DMS 273 (cell line): ENCODE data around the gene KRTAP10-2.
"Not testable (repeated sequence)": the region's sequence is repeated elsewhere in the genome, so short reads cannot be mapped to it uniquely, and the experiment has no call there.

Experiments
- DNase-seq: peaks from one replicate; lab custom pipeline; 2025; ENCODE audit not compliant: unreplicated experiment; lab: John Stamatoyannopoulos, UW

KRTAP10-2 gene

DNA sequence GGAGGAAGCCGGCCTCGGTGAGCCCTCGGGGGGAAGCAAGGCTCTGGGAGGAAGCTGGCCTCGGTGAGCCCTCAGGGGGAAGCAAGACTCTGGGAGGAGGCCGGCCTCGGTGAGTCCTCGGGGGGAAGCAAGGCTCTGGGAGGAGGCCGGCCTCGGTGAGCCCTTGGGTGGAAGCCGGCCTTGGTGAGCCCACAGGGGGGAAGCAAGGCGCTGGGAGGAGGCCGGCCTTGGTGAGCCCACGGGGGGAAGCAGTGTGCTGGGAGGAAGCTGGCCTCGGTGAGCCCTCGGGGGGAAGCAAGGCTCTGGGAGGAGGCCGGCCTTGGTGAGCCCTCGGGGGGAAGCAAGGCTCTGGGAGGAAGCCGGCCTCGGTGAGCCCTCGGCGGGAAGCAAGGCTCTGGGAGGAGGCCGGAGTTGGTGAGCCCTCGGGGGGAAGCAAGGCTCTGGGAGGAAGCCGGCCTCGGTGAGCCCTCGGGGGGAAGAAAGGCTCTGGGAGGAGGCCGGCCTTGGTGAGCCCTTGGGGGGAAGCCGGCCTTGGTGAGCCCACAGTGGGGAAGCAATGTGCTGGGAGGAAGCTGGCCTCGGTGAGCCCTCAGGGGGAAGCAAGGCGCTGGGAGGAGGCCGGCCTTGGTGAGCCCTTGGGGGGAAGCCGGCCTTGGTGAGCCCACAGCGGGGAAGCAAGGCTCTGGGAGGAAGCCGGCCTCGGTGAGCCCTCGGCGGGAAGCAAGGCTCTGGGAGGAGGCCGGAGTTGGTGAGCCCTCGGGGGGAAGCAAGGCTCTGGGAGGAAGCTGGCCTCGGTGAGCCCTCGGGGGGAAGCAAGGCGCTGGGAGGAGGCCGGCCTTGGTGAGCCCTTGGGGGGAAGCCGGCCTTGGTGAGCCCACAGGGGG is 48.1 kb downstream of the KRTAP10-2 start:
- not testable (repeated sequence) for DNase-seq

DNA sequence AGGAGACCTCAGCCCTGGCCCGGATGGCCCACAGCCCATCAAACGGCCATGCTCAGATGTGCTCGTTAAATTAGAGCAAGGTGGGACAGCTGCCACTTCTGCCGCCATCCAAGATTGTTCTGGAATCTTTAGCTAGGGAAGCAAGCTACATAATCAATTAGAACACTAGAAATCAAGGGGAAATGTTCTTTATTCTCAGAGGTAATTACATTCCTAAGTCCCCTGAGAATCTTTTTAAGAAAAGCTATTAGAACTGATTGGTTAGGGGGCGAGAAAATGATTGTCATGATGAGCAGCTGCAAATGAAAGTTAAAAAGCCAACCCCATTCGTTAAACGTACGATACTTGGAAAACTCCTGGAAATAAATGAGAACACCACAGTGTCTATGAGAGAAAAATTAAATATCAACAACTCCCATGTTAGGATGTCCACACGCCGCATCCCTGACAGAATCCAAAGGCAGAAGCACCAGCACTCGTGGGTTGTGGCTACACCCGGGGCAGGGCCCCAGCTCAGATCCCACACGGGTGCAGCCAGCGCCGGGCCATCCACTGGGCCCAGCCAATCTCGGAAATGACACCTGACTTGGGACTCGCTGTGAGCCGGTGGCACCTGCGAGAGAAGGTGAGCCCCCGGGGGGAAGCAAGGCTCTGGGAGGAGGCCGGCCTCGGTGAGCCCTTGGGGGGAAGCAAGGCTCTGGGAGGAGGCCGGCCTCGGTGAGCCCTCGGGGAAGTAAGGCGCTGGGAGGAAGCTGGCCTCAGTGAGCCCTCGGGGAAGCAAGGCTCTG is 48.9 kb downstream of the KRTAP10-2 start:
- DNase-seq = no peak
